CD4-positive, alpha-beta T cell treated with Interleukin-4 for 4 hours (primary cell): ENCODE data around the gene FAM161B.
A peak's percentile ranks its signal among the peaks of the same experiment; 100 is the strongest.
"Not testable (repeated sequence)": the region's sequence is repeated elsewhere in the genome, so short reads cannot be mapped to it uniquely, and the experiment has no call there.

Experiments used
- DNase-seq: peaks from one replicate; pipeline ENCODE4 v3.0.0-alpha.2; 2020

FAM161B gene

GRCh38 chr14:73943083-73943482 lies 6.8 kb downstream of the FAM161B start:
- no peak for DNase-seq

DNA sequence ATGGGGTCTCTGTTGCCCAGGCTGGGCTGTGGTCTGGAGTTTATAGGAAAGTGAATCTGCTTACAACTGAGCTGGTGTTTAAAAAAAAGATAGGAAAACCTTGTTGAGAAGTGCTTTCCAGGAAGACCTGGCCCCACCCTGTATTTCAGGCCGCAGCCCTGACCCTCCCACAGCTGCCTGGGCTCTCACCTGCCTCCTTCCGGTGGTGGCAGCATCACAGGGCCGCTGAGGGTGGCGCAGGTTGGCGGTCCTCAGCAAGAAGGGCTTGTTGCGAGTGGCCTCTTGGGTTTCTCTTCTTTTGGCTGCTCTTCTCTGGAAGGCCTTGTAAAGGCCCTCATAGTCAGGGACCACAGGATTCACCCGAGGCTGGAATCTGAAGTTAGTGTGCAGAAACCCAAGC lies 7.7 kb downstream of the FAM161B start:
- DNase-seq, result no peak

DNA sequence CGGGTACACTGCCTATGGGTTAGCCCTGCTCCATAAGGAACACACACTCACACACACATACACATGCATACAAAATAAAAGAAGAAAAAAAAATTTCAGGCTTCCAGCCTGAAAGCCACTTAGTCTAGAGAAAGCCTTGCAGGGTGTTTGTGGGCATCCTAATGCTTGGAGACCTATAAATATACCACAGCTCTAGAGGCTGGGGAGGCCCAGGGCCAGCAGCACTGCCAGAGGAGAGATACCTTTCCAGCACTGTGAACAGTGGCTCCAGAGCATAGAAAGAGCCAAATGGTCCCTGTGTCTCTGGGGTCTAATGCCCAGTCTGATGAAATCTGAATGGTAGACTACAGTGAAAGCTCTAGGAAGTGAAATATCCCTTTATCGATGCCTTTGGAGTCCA lies 12.9 kb downstream of the FAM161B start:
- DNase-seq, result no peak

DNA sequence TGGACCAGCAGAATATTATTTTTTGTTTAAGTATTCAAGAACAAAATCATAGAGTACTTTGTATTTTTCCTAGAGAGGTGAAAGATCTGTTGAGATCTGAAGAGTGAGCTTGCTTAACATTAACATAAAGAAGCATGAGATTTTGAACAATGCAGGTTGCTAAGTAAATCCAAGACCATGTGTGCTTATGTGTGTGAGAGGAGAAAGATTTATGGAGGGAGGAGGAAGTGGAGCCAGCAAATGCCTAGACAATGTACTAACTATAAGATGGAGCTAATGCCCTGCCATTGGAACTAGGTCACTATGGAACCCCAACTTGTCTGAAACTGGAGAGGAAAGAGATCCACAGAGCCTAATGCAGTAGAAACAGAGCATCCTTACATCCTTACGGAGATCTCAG lies 13.3 kb downstream of the FAM161B start:
- DNase-seq, result no peak

- no peak for DNase-seq
These were observed 14.2 kb downstream of the FAM161B start for GRCh38 chr14:73935666-73936065.

- no peak for DNase-seq
These were observed 25.6 kb downstream of the FAM161B start for GRCh38 chr14:73924337-73924736.

- not testable (repeated sequence) for DNase-seq
These were observed 30.4 kb downstream of the FAM161B start for GRCh38 chr14:73919457-73919856.

DNA sequence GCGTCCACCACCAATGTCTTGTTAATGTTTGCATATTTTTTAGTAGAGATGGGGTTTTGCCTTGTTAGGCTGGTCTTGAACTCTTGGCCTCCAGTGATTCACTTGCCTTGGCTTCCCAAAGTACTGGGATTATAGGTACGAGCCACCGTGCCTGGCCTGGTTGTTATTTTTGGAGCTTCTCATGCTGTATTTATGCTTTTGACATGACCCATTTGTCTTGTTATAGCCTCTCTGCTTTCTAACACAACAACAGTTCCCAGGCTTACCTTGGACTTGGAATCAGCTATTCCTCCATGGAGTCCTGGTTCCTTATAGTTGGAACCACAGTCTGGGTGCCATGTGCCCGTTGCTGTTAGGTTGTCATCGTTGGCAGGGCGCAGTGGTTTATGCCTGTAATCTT lies 33.6 kb downstream of the FAM161B start:
- DNase-seq, result no peak

DNA sequence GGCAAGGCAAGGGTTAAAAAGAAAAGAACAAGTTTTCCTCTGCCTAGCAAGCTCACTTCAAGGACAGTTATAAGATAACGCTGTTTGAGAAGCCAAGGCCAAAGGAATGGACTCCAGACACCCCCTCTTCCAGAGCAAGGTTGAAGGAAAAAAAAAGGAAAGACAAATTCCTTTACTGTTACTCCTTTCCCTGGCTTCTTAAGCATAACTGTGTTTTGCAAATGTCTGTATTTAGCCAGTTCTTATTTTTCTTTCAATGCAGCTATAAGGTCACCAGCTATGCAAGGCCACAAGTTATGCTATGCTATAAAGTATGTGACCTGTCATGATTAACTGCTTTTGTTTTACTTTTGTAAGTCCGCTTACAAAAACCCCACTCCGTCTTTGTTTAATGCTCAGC lies 36.6 kb downstream of the FAM161B start:
- no peak for DNase-seq

DNA sequence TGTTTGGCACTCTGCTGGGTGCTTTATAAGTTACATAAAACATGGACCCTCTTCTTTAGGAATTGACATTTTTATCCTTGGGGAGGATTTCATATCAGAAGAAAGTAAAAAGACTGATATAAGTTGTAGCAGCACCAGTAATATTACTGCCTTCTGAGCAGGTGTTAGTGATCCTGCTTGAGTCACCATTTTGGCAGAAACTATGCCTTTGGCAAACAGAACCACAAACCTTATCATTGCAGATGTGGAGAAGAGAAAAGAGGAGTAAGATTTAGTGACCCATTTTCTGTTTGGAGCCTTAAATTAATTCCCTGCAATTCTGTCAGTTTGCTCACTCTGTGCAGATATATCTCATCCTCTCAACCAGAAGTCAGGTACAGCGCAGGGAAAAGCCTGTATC lies 40.2 kb downstream of the FAM161B start:
- no peak for DNase-seq

- no peak for DNase-seq
These were observed 46.9 kb downstream of the FAM161B start for GRCh38 chr14:73903028-73903427.

GRCh38 chr14:73896521-73896920 lies 53.4 kb downstream of the FAM161B start:
- DNase-seq, result no peak

- DNase-seq, result no peak
These were observed 54.0 kb downstream of the FAM161B start for GRCh38 chr14:73895939-73896338.

GRCh38 chr14:73894180-73894687 lies 55.7 kb downstream of the FAM161B start:
- not testable (repeated sequence) for DNase-seq

DNA sequence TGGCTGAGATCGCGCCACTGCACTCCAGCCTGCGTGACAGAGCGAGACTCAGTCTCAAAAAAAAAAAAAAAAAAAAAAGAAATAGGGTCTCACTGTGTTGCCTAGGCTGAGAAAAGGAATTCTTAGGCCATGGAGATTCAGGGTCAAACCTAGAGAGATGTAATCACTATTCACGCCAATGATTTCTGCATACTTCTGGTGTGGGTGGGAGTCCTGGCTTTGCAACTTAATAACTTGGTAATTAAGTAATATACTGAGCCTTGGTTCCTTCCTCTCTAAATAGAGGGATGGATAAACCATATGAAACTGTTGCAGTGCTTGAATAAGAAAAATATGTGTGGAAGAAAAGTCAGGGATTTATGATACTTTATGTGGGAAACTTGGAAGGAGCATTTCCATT lies 60.5 kb downstream of the FAM161B start:
- DNase-seq, result no peak

- no peak for DNase-seq
These were observed 60.9 kb downstream of the FAM161B start for GRCh38 chr14:73888971-73889370.

DNA sequence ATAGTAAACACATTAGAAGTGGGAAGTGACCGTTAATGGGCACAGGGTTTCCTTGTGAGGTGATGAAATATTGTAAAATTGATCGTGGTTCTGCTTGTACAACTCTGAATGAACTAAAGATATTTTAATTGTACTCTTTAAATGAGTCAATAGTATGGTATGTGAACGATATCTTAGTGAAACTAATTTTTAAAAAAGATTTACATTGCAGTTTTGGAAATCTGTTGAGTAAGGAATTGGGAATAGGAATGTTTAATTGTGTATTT lies 61.5 kb downstream of the FAM161B start:
- DNase-seq, result no peak

- no peak for DNase-seq
These were observed 62.0 kb downstream of the FAM161B start for GRCh38 chr14:73887694-73888459.

GRCh38 chr14:73887318-73887616 lies 62.6 kb downstream of the FAM161B start:
- peak; percentile 1 for DNase-seq

- DNase-seq, result peak; percentile 85
These were observed 63.2 kb downstream of the FAM161B start, which contains the start of gene ZNF410 for GRCh38 chr14:73886449-73887317. ZNF410 (plus strand) TSS chr14:73886859; CDS start chr14:73892176, 5,317 bp downstream.

GRCh38 chr14:73884438-73885190 lies 65.3 kb downstream of the FAM161B start:
- DNase-seq, result no peak
